DMS 273 (cell line): ENCODE measurements around the gene KIAA0825.
A peak's percentile ranks its signal among the peaks of the same experiment; 100 is the strongest.
"Not testable (repeated sequence)": the region's sequence is repeated elsewhere in the genome, so short reads cannot be mapped to it uniquely, and the experiment has no call there.

Source experiments
- DNase-seq: peaks from one replicate; lab custom pipeline; 2025; ENCODE audit not compliant: unreplicated experiment; lab: John Stamatoyannopoulos, UW

The KIAA0825 gene

GRCh38 chr5:94188725-94189124, 429.7 kb downstream of the KIAA0825 start:
- no peak for DNase-seq

- no peak for DNase-seq
Measured at GRCh38 chr5:94184870-94185269, 433.5 kb downstream of the KIAA0825 start.

GRCh38 chr5:94181895-94182294, 436.5 kb downstream of the KIAA0825 start:
- peak; percentile 51 for DNase-seq

- no peak for DNase-seq
Measured at GRCh38 chr5:94180761-94181160, 437.6 kb downstream of the KIAA0825 start.

- DNase-seq, result no peak
Measured at GRCh38 chr5:94175912-94176311, 442.5 kb downstream of the KIAA0825 start.

GRCh38 chr5:94174748-94175411, 443.5 kb downstream of the KIAA0825 start:
- no peak for DNase-seq

- DNase-seq, result no peak
Measured at GRCh38 chr5:94173100-94173499, 445.3 kb downstream of the KIAA0825 start.

- not testable (repeated sequence) for DNase-seq
Measured at GRCh38 chr5:94171070-94171469, 447.3 kb downstream of the KIAA0825 start.

GRCh38 chr5:94170158-94170557, 448.2 kb downstream of the KIAA0825 start:
- not testable (repeated sequence) for DNase-seq

- no peak for DNase-seq
Measured at GRCh38 chr5:94168151-94168550, 450.3 kb downstream of the KIAA0825 start.

GRCh38 chr5:94161801-94162200, 456.6 kb downstream of the KIAA0825 start:
- no peak for DNase-seq

- DNase-seq, result no peak
Measured at GRCh38 chr5:94159144-94159543, 459.3 kb downstream of the KIAA0825 start.

GRCh38 chr5:94157704-94158539, 460.5 kb downstream of the KIAA0825 start:
- no peak for DNase-seq

- no peak for DNase-seq
Measured at GRCh38 chr5:94154672-94155071, 463.7 kb downstream of the KIAA0825 start.

GRCh38 chr5:94153736-94154450, 464.5 kb downstream of the KIAA0825 start:
- DNase-seq, result peak; percentile 5

GRCh38 chr5:94143621-94144020, 474.8 kb downstream of the KIAA0825 start:
- not testable (repeated sequence) for DNase-seq

GRCh38 chr5:94140300-94140699, 478.1 kb downstream of the KIAA0825 start:
- DNase-seq, result no peak

- no peak for DNase-seq
Measured at GRCh38 chr5:94130077-94130476, 488.3 kb downstream of the KIAA0825 start.

GRCh38 chr5:94125107-94125506, 493.3 kb downstream of the KIAA0825 start:
- no peak for DNase-seq

- DNase-seq, result not testable (repeated sequence)
Measured at GRCh38 chr5:94116317-94116716, 502.1 kb downstream of the KIAA0825 start.

- DNase-seq, result no peak
Measured at GRCh38 chr5:94113087-94113486, 505.3 kb downstream of the KIAA0825 start.
